GM12878 (cell line): Measurements from ENCODE around the gene COL6A1.
"Not testable (repeated sequence)": the region's sequence is repeated elsewhere in the genome, so short reads cannot be mapped to it uniquely, and the experiment has no call there.

Experiments
- CTCF ChIP-seq, 3 experiments: IDR thresholded peaks in 2 of 3; conservative IDR thresholded peaks in 1 of 3; 2 replicates each; pipeline ENCODE4 v1.5.1; 2011; ENCODE audit warnings: low read depth in 3 of 3, low read length in 3 of 3, mild to moderate bottlenecking in 3 of 3, control low read depth in 2 of 3, moderate library complexity in 2 of 3, inconsistent platforms in 1 of 3, mixed read lengths in 1 of 3; ENCODE audit not compliant: control insufficient read depth in 2 of 3, insufficient read depth in 1 of 3; ENCODE audit errors: extremely low read depth in 1 of 3
- ELK1 ChIP-seq: IDR thresholded peaks from 2 replicates; pipeline ENCODE4 v1.6.1; 2012; ENCODE audit warnings: low read depth, low read length, improper control_type of control experiment
- EZH2 ChIP-seq: IDR thresholded peaks from 2 replicates; pipeline ENCODE4 v1.6.1; 2012; ENCODE audit warnings: low read depth, mild to moderate bottlenecking, control low read depth, inconsistent platforms, low read length, borderline replicate concordance; ENCODE audit not compliant: control insufficient read depth
- POLR2AphosphoS5 ChIP-seq: IDR thresholded peaks from 2 replicates; pipeline ENCODE4 v1.6.1; 2011; ENCODE audit warnings: mild to moderate bottlenecking, low read length, inconsistent platforms
- POU2F2 ChIP-seq: IDR thresholded peaks from 3 replicates; pipeline ENCODE4 v1.6.1; 2011; ENCODE audit warnings: low read depth, mild to moderate bottlenecking, low read length, borderline replicate concordance
- TBL1XR1 ChIP-seq: IDR thresholded peaks from 2 replicates; pipeline ENCODE4 v1.6.1; 2012; ENCODE audit warnings: low read depth, low read length, improper control_type of control experiment
- USF2 ChIP-seq: IDR thresholded peaks from 2 replicates; pipeline ENCODE4 v1.6.1; 2011; ENCODE audit warnings: low read depth, low read length, improper control_type of control experiment, borderline replicate concordance
- YBX1 ChIP-seq: fragments of 450-650 bp; IDR thresholded peaks from 2 replicates; pipeline ENCODE4 v1.6.1; 2016; ENCODE audit warnings: antibody characterized with exemption
- TF ChIP-seq, protein P1 (sequence below): IDR thresholded peaks from 2 replicates; pipeline ENCODE4 v1.6.1; 2012; ENCODE audit warnings: mild to moderate bottlenecking, low read depth, low read length
- TF ChIP-seq, protein P2 (sequence below): IDR thresholded peaks from 2 replicates; pipeline ENCODE4 v1.6.1; 2012; ENCODE audit warnings: low read depth, low read length, improper control_type of control experiment

DNA sequence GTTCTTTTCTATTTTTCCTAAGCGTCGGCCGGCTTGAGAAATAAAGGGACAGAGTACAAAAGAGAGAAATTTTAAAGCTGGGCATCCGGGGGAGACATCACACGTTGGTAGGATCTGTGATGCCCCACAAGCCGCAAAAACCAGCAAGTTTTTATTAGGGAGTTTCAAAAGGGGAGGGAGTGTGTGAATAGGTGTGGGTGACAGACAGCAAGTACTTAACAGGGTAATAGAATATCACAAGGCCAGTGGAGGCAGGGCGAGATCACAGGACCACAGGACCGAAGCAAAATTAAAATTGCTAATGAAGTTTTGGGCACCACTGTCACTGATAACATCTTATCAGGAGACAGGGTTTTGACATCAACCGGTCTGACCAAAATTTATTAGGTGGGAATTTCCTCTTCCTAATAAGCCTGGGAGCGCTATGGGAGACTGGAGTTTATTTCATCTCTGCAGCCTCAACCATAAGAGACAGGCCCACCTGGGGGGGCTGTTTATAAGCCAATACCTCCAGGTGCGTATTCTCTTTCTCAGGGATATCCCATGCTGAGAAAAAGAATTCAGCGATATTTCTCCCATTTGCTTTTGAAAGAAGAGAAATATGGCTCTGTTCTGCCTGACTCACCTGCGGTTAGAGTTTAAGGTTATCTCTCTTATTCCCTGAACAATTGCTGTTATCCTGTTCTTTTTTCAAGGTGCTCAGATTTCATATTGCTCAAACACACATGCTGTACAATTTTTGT is 5.7 kb upstream of the COL6A1 start:
- TF ChIP-seq POU2F2; TBL1XR1; POLR2AphosphoS5; EZH2; CTCF (IDR thresholded peaks at IDR 0.05 in 2 of 3, conservative IDR thresholded peaks at IDR 0.05 in 1 of 3; ENCODE audit: control insufficient read depth in 2 of 3, extremely low read depth in 1 of 3, insufficient read depth in 1 of 3, low read depth in 3 of 3, low read length in 3 of 3); USF2; ELK1; YBX1: not testable (repeated sequence)
- TF ChIP-seq, protein P1, sequence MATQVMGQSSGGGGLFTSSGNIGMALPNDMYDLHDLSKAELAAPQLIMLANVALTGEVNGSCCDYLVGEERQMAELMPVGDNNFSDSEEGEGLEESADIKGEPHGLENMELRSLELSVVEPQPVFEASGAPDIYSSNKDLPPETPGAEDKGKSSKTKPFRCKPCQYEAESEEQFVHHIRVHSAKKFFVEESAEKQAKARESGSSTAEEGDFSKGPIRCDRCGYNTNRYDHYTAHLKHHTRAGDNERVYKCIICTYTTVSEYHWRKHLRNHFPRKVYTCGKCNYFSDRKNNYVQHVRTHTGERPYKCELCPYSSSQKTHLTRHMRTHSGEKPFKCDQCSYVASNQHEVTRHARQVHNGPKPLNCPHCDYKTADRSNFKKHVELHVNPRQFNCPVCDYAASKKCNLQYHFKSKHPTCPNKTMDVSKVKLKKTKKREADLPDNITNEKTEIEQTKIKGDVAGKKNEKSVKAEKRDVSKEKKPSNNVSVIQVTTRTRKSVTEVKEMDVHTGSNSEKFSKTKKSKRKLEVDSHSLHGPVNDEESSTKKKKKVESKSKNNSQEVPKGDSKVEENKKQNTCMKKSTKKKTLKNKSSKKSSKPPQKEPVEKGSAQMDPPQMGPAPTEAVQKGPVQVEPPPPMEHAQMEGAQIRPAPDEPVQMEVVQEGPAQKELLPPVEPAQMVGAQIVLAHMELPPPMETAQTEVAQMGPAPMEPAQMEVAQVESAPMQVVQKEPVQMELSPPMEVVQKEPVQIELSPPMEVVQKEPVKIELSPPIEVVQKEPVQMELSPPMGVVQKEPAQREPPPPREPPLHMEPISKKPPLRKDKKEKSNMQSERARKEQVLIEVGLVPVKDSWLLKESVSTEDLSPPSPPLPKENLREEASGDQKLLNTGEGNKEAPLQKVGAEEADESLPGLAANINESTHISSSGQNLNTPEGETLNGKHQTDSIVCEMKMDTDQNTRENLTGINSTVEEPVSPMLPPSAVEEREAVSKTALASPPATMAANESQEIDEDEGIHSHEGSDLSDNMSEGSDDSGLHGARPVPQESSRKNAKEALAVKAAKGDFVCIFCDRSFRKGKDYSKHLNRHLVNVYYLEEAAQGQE = not testable (repeated sequence)
- TF ChIP-seq, protein P2, sequence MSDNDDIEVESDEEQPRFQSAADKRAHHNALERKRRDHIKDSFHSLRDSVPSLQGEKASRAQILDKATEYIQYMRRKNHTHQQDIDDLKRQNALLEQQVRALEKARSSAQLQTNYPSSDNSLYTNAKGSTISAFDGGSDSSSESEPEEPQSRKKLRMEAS = not testable (repeated sequence)
